GM18520 (cell line): ENCODE data around the gene QRFPR.
"Not testable (repeated sequence)": the region's sequence is repeated elsewhere in the genome, so short reads cannot be mapped to it uniquely, and the experiment has no call there.

Experiments
- ATAC-seq: cut with Tn5 transposase; IDR thresholded peaks from one replicate; pipeline ENCODE4 v1.9.1; 2021; ENCODE audit not compliant: unreplicated experiment

QRFPR gene

GRCh38 chr4:121340247-121340646, 40.6 kb downstream of the QRFPR start:
- ATAC-seq = no peak

GRCh38 chr4:121339824-121340223, 41.0 kb downstream of the QRFPR start:
- ATAC-seq = no peak

GRCh38 chr4:121339307-121339706, 41.5 kb downstream of the QRFPR start:
- no peak for ATAC-seq

GRCh38 chr4:121338518-121338917, 42.3 kb downstream of the QRFPR start:
- no peak for ATAC-seq

- ATAC-seq = peak; percentile 50
Observed at GRCh38 chr4:121336706-121337105, 44.1 kb downstream of the QRFPR start.

- ATAC-seq = no peak
Observed at GRCh38 chr4:121330180-121330665, 50.6 kb downstream of the QRFPR start.

GRCh38 chr4:121326597-121326996, 54.2 kb downstream of the QRFPR start:
- ATAC-seq = no peak

GRCh38 chr4:121324331-121324730, 56.5 kb downstream of the QRFPR start:
- ATAC-seq = no peak

GRCh38 chr4:121321466-121321865, 59.4 kb downstream of the QRFPR start:
- ATAC-seq = no peak

- ATAC-seq = no peak
Observed at GRCh38 chr4:121316091-121316490, 64.7 kb downstream of the QRFPR start.

GRCh38 chr4:121313430-121313829, 67.4 kb downstream of the QRFPR start:
- ATAC-seq = not testable (repeated sequence)

GRCh38 chr4:121308828-121309227, 72.0 kb downstream of the QRFPR start:
- ATAC-seq = no peak

- ATAC-seq = no peak
Observed at GRCh38 chr4:121308328-121308663, 72.5 kb downstream of the QRFPR start.

- peak; percentile 78 for ATAC-seq
Observed at GRCh38 chr4:121307445-121308327, 73.1 kb downstream of the QRFPR start.

- ATAC-seq = no peak
Observed at GRCh38 chr4:121306931-121307330, 73.9 kb downstream of the QRFPR start.

- peak; percentile 30 for ATAC-seq
Observed at GRCh38 chr4:121304893-121305292, 75.9 kb downstream of the QRFPR start.

GRCh38 chr4:121299367-121299766, 81.5 kb downstream of the QRFPR start:
- no peak for ATAC-seq

- ATAC-seq = no peak
Observed at GRCh38 chr4:121283319-121283718, 97.5 kb downstream of the QRFPR start.

- ATAC-seq = no peak
Observed at GRCh38 chr4:121280425-121280824, 100.4 kb downstream of the QRFPR start.

GRCh38 chr4:121278811-121279368, 101.9 kb downstream of the QRFPR start:
- ATAC-seq = peak; percentile 89
